OCI-LY7 (cell line): ENCODE measurements around the gene PADI6. TPM values are rescaled to one million over a fixed set of nuclear protein-coding genes. Genes with fewer than 3 reads are reported as not detected.
A peak's percentile ranks its signal among the peaks of the same experiment; 100 is the strongest.
"Not testable (repeated sequence)": the region's sequence is repeated elsewhere in the genome, so short reads cannot be mapped to it uniquely, and the experiment has no call there.

ENCODE experiments used
- BruUV-seq: library from RNA; stranded (reverse); fragments of 400-500 nt; replicated peaks from 2 replicates; lab custom pipeline; 2021; lab: Mats Ljungman, UMichigan
- CTCF ChIA-PET: fragments of 300-600 bp; sonication (Branson Sonifier 250); formaldehyde crosslinking; loops from one replicate; lab custom pipeline; 2022; ENCODE audit warnings: antibody characterized with exemption; ENCODE audit not compliant: unreplicated experiment; lab: Charles Lee
- POLR2A ChIA-PET: fragments of 300-600 bp; sonication (Branson Sonifier 250); formaldehyde crosslinking; loops from one replicate; lab custom pipeline; 2022; ENCODE audit warnings: antibody characterized with exemption; lab: Charles Lee
- DNase-seq: peaks from one replicate; pipeline ENCODE4 v3.0.0-alpha.2; 2015; ENCODE audit warnings: low spot score
- H2AFZ ChIP-seq: fragments of 200-600 bp; sonication (generic), shearing (Covaris generic); 2 replicates; pipeline ENCODE4 v1.6.1; 2014; ENCODE audit warnings: mild to moderate bottlenecking, antibody characterized with exemption, low read length, moderate library complexity
- H3K27ac ChIP-seq: fragments of 200-600 bp; sonication (generic); 2 replicates; pipeline ENCODE4 v1.5.1; 2014; ENCODE audit warnings: mixed run types, low read depth, mild to moderate bottlenecking, moderate library complexity, low read length, inconsistent platforms; ENCODE audit not compliant: poor library complexity, severe bottlenecking
- H3K36me3 ChIP-seq: fragments of 200-600 bp; sonication (generic); 2 replicates; pipeline ENCODE4 v1.6.1; 2014; ENCODE audit warnings: mild to moderate bottlenecking, antibody characterized with exemption, low read length, moderate library complexity, mixed read lengths; ENCODE audit not compliant: insufficient read depth
- H3K4me1 ChIP-seq: fragments of 200-600 bp; sonication (generic); 2 replicates; pipeline ENCODE4 v1.5.1; 2014; ENCODE audit warnings: mild to moderate bottlenecking, low read length; ENCODE audit not compliant: insufficient read depth, poor library complexity, severe bottlenecking
- H3K4me2 ChIP-seq: fragments of 200-600 bp; sonication (generic); 2 replicates; pipeline ENCODE4 v1.6.1; 2014; ENCODE audit warnings: mild to moderate bottlenecking, low read length
- H3K4me3 ChIP-seq: fragments of 200-600 bp; sonication (generic); 2 replicates; pipeline ENCODE4 v1.5.1; 2014; ENCODE audit warnings: mild to moderate bottlenecking, low read depth, low read length; ENCODE audit not compliant: poor library complexity, severe bottlenecking
- H3K79me2 ChIP-seq: fragments of 200-600 bp; sonication (generic); 2 replicates; pipeline ENCODE4 v1.6.1; 2016; ENCODE audit warnings: low read depth, mild to moderate bottlenecking, low read length, moderate library complexity, mixed read lengths; ENCODE audit not compliant: insufficient read depth
- H3K9me2 ChIP-seq: fragments of 200-600 bp; sonication (generic); 2 replicates; pipeline ENCODE4 v1.6.1; 2016; ENCODE audit warnings: mild to moderate bottlenecking, low read length, mixed read lengths; ENCODE audit not compliant: insufficient read depth
- H3K9me3 ChIP-seq: fragments of 200-600 bp; sonication (generic); 2 replicates; pipeline ENCODE4 v1.6.1; 2014; ENCODE audit warnings: mild to moderate bottlenecking, mixed run types, low read length, mixed read lengths
- H4K20me1 ChIP-seq: fragments of 200-600 bp; sonication (generic); 2 replicates; pipeline ENCODE4 v1.6.1; 2014; ENCODE audit warnings: mild to moderate bottlenecking, antibody characterized with exemption, low read length, moderate library complexity, mixed read lengths; ENCODE audit not compliant: insufficient read depth
- CTCF ChIP-seq: fragments of 200-600 bp; sonication (generic); conservative IDR thresholded peaks from 2 replicates; pipeline ENCODE4 v1.5.1; 2014; ENCODE audit warnings: mild to moderate bottlenecking, antibody characterized with exemption, low read length, moderate library complexity, mixed read lengths
- EZH2phosphoT487 ChIP-seq: fragments of 200-600 bp; sonication (generic); IDR thresholded peaks from 2 replicates; pipeline ENCODE4 v1.6.1; 2018; ENCODE audit warnings: low read depth, borderline replicate concordance, mild to moderate bottlenecking, mixed run types, antibody characterized with exemption, low read length, moderate library complexity, mixed read lengths
- intact Hi-C: fragments of 100-400 bp; cut with micrococcal nuclease; formaldehyde crosslinking; loops from one replicate; pipeline ENCODE4 v1.10.0; 2022; ENCODE audit not compliant: unreplicated experiment
- total RNA-seq, 2 experiments: library from RNA; depleted of rRNA in 1 of 2; stranded (reverse); fragments of >200 nt in 1 of 2; shearing (Covaris generic) in 1 of 2; gene quantifications; 2 replicates each; pipeline ENCODE4 v1.2.3, GENCODE V29; 2014 to 2022

Gene PADI6
- total RNA-seq, 2 experiments from 2014 or later, result not detected

GRCh38 chr1:17405898-17406759 lies 34.1 kb downstream of the PADI6 start:
- intact Hi-C loops, result no loop called here
- no peak overlapping the region for H3K4me2 ChIP-seq
- BruUV-seq, result no TSS peak
- 0 out of 2 replicates have a peak, but pooled peaks cover 6% of the 10 kb centered on the region for H4K20me1 ChIP-seq
- H3K27ac ChIP-seq, result no peak overlapping the region
- no peaks in the 10 kb centered on the region for H3K79me2 ChIP-seq
- ChIA-PET CTCF (no interaction called here), POLR2A (interaction anchor here (0.9 kb wide), 1 partner anchor 11 kb away, joined by 3 read pairs; no protein-coding TSS in a partner anchor)
- H3K9me2 ChIP-seq, result no peaks in the 10 kb centered on the region
- H3K4me1 ChIP-seq, result no peaks in the 10 kb centered on the region
- no peaks in the 10 kb centered on the region for H3K9me3 ChIP-seq
- TF ChIP-seq CTCF (peak; percentile 78), EZH2phosphoT487 (no peak)
- no peak overlapping the region for H3K4me3 ChIP-seq
- peak; percentile 53 for DNase-seq
- no peak overlapping the region for H2AFZ ChIP-seq
- H3K36me3 ChIP-seq, result peaks cover 53% of the 10 kb centered on the region

- H3K36me3 ChIP-seq, result peaks cover 61% of the 10 kb centered on the region
- BruUV-seq, H3K4me1 ChIP-seq, H3K9me3 ChIP-seq, H3K27ac ChIP-seq, H3K79me2 ChIP-seq, intact Hi-C loops, H3K4me2 ChIP-seq, H3K4me3 ChIP-seq, H4K20me1 ChIP-seq, DNase-seq, H3K9me2 ChIP-seq, CTCF ChIA-PET, H2AFZ ChIP-seq: not testable (repeated sequence)
- POLR2A ChIA-PET, result interaction anchor here (0.9 kb wide), 1 partner anchor 10 kb away, joined by 3 read pairs; no protein-coding TSS in a partner anchor
Observed at GRCh38 chr1:17406760-17407475, 34.9 kb downstream of the PADI6 start.

GRCh38 chr1:17407786-17408514 lies 36.0 kb downstream of the PADI6 start:
- H4K20me1 ChIP-seq, BruUV-seq, H3K4me3 ChIP-seq, H3K4me1 ChIP-seq, H3K79me2 ChIP-seq, CTCF ChIA-PET, H3K9me2 ChIP-seq, H3K27ac ChIP-seq, DNase-seq, H2AFZ ChIP-seq, H3K4me2 ChIP-seq, intact Hi-C loops, H3K9me3 ChIP-seq: not testable (repeated sequence)
- H3K36me3 ChIP-seq, result peaks cover 71% of the 10 kb centered on the region
- POLR2A ChIA-PET, result interaction anchor here (0.6 kb wide), 1 partner anchor 35 kb away, joined by 3 read pairs; no protein-coding TSS in a partner anchor
